Stimulated activated naive CD8-positive, alpha-beta T cell treated with anti-CD3 and anti-CD28 coated beads, Interleukin-15, Interleukin-2, amounts not matched to agents 100 U/mL and 50 U/mL, for 24 hours (primary cell): ENCODE measurements around the gene CLINT1.
"Not testable (repeated sequence)": the region's sequence is repeated elsewhere in the genome, so short reads cannot be mapped to it uniquely, and the experiment has no call there.

ENCODE experiments used
- ATAC-seq: fragments of 150-1000 bp; cut with Tn5 transposase; one replicate; pipeline ENCODE4 v1.10.0; 2021
- DNase-seq: peaks from one replicate; pipeline ENCODE4 v3.0.0; 2021

CLINT1 gene

DNA sequence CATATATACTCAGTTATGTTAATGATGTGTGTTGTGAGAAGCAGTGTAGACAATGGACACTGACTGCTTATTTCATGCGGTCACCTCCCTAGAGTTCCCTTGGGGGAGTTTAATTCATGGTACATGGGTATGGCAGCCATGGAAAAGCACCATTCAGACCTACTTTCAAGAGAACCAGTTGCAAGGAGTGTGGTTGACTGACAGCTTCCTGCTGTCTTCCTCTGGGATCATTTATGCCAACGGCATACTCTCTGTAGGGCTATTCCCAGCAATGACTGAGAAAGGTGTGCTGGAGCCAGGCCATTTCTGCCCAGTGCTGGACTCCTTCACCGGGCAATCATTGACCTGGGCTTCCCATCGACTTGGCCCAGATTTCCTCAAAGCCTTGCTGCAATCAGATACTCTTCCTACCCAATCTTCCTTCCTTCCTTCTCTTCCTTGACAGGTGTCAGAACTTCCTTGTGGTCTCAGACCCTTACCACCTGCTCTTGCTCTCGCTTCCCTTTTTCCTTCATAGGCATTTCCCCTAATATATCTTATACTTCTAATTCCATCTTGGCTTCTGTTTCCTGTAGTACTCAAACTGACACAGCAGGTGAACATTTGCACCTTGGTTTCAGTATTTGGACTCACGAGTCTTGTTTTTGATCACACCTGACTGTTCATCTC, 3.4 kb upstream of the CLINT1 start:
- DNase-seq (no peak), ATAC-seq (no peak)

DNA sequence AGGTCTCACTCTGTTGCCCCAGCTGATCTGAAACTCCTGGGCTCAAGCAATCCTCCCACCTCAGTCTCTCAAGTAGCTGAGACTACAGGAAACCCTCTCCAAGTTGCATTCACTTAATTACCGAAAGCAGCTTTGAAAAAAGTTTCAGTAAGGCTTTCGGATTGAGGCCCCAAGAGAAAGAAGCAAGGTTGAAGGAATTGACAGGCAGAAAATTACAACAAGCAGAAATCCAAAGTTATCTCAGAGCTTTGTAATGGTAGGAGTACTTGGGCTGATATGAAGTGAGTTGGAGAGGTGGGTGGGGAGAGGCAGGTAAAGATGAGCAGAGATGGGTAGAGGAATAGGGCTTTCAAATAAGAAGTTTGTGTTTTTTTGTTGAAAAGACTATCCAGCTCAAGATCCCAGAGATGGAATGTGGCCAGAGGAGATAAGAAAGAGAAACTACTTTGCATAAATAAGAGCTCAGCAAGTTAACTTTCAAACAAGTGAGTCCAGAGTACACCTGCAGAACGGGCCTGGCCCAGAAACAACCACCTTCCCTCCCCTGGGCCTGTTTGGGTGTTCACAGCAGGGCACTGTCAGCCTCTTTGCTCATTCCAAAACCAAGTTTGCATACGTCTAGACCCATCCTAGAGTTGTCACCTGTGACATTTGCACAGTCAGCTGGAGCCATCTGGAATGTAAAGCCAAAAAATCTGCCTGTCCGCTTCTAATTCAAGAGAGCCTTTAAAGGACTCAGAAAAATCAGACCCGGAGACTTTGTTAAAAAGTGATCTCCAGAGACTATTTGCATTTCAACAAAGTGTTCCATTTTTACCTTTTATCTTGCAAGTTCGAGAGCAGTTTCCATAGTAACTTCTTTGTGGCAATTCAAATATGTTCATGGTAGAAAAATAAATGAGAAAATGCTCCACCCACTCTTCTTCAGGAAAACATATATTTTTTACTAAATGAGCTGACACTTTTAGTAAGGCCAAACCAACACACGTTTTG, 2.2 kb upstream of the CLINT1 start:
- DNase-seq (no peak), ATAC-seq (no peak)

DNA sequence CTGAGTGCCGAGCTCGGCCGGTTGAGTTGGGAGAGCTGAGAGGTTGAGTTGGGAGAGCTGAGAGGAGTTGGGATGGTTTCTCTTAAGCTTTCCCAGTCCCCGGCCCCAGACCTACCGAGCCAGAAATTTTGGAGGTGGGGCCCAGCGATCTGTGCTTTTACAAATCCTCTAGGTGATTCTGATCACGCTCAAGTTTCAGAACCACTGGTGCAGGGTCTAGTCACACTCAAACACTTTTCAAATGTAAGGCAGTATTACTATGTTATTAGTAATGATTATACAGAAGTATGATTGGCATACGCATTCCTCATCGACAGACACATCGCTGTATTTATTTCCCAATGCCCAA, 256 bp upstream of the CLINT1 start:
- DNase-seq (no peak), ATAC-seq (no peak)

- DNase-seq = no peak
- peak; percentile 77 for ATAC-seq
These were observed 974 bp downstream of the CLINT1 start for GRCh38 chr5:157857816-157858526.

- no peak for ATAC-seq
- peak; percentile 19 for DNase-seq
These were observed 3.4 kb downstream of the CLINT1 start for GRCh38 chr5:157855404-157855994.

- ATAC-seq, DNase-seq: not testable (repeated sequence)
These were observed 5.6 kb downstream of the CLINT1 start for GRCh38 chr5:157853365-157853764.

GRCh38 chr5:157845914-157846598, 12.9 kb downstream of the CLINT1 start:
- no peak for DNase-seq
- no peak for ATAC-seq

GRCh38 chr5:157842787-157843186, 16.2 kb downstream of the CLINT1 start:
- ATAC-seq (no peak), DNase-seq (no peak)

- DNase-seq (no peak), ATAC-seq (no peak)
These were observed 16.8 kb downstream of the CLINT1 start for GRCh38 chr5:157842185-157842584.

DNA sequence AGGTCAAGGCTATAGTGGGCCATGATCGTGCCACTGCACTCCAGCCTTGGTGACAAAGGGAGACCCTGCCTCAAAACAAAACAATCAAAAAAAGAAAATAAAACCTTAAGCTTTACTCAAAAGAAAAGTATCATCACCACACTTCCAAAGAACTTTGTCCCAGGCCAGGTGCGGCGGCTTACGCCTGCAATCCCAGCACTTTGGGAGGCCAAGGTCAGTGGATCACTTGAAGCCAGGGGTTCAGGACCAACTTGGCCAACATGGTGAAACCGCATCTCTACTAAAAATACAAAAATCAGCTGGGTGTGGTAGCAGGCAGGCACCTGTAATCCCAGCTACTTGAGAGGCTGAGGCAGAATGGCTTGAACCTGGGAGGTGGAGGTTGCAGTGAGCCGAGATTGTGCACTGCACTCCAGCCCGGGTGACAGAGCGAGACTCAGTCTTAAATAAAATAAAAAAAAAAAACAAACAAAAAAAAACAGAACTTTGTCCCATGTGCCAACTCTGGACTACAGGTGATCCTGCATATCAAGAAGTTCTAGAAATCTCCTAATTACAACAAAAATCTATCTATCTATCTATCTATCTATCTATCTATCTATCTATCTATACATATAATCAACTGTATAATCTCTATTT, 19.7 kb downstream of the CLINT1 start:
- no peak for ATAC-seq
- no peak for DNase-seq

DNA sequence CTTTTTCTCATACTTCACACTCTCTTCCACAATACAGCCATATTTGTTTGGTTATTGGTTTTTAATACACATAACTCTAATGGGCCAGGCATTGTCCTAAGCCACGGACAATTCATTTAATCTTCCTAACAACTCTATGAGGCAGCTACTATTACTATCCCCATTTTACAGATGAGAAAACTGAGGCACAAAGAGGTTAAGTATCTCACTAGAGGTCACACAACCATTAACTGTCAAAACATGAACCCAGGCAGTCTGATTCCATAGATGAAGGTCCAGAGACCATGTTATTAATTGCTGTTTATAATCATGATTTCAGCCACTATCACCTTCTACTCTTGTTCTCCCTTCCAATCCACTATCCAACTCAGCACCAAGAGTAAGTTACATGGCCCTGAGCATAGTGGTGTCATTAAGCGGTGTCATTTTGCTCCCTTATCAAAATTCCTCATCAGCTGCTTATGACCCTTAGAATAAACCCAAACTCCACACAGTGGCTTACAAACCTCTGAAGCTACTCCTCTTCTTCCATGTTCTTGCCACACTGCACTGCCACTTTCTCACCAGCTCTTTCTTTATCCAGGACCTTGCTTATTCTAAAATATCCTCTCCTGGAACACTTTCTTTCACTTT, 22.7 kb downstream of the CLINT1 start:
- DNase-seq (no peak), ATAC-seq (no peak)

GRCh38 chr5:157835041-157835440, 23.9 kb downstream of the CLINT1 start:
- DNase-seq (no peak), ATAC-seq (no peak)

GRCh38 chr5:157828944-157829639, 29.9 kb downstream of the CLINT1 start:
- DNase-seq (no peak), ATAC-seq (peak; percentile 38)

GRCh38 chr5:157828105-157828943, 30.6 kb downstream of the CLINT1 start:
- ATAC-seq = peak; percentile 69

GRCh38 chr5:157827423-157827822, 31.5 kb downstream of the CLINT1 start:
- ATAC-seq (no peak), DNase-seq (no peak)

More at GRCh38 chr5:157828105-157828943, 30.6 kb downstream of the CLINT1 start:
- DNase-seq = no peak

- ATAC-seq (no peak), DNase-seq (no peak)
These were observed 35.3 kb downstream of the CLINT1 start for GRCh38 chr5:157823655-157824054.

DNA sequence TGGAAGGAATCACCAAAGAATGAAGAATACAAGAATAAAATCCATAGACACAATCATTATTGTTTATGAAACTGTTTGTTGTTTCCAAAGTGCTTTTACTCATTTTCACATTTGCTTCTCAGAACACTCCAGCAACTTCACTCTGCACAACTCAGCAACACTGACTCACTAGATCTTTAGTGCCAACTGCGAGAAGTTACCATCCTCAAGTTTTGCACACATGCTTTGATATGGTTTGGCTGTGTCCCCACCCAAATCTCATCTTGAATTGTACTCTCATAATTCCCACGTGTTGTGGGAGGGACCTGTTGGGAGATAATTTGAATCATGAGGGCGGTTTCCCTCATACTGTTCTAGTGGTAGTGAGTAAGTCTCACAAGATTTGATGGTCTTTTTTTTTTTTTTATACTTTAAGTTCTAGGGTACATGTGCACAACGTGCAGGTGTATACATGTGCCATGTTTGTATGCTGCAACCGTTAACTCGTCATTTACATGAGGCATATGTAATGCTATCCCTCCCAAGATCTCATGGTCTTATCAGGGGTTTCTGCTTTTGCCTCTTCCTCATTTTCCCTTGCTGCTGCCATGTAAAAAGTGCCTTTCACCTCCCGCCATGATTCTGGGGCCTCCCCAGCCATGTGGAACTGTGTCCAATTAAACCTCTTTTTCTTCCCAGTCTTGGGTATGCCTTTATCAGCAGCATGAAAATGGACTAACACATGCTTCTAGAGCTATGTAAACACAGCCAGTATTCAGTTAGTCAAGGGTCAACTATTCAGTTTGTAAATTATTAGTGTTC, 36.9 kb downstream of the CLINT1 start:
- ATAC-seq (peak; percentile 49), DNase-seq (no peak)

DNA sequence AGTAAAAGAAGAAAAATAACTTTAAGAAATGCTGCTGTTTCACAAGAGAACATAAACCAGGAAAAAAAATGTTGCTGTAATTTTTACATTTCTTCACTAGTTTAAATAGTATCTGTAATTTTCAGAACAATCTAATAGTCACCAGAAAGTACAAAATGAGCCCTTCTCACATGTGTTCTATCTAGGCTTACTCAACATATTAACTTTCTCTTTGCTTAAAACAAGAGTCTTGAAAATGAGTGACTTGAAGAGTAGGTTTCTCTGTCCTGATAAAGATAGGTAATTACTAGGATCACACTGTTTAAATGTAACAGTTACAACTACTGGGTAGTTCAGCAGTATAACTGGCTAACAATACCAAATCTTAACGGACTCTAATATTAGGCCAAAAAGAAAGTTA, 37.5 kb downstream of the CLINT1 start:
- DNase-seq = no peak
- no peak for ATAC-seq
